Measurements from ENCODE around the gene BIRC2.

BIRC2 gene

GRCh38 chr11:102415304-102415916 is 68.4 kb downstream of the BIRC2 start:
- H3K4me3 ChIP-seq (replicated peaks; ENCODE audit: insufficient read depth, low read length), result no peak overlapping the region
- H3K27ac ChIP-seq (replicated peaks), result no peak overlapping the region
- TF ChIP-seq, protein P1, sequence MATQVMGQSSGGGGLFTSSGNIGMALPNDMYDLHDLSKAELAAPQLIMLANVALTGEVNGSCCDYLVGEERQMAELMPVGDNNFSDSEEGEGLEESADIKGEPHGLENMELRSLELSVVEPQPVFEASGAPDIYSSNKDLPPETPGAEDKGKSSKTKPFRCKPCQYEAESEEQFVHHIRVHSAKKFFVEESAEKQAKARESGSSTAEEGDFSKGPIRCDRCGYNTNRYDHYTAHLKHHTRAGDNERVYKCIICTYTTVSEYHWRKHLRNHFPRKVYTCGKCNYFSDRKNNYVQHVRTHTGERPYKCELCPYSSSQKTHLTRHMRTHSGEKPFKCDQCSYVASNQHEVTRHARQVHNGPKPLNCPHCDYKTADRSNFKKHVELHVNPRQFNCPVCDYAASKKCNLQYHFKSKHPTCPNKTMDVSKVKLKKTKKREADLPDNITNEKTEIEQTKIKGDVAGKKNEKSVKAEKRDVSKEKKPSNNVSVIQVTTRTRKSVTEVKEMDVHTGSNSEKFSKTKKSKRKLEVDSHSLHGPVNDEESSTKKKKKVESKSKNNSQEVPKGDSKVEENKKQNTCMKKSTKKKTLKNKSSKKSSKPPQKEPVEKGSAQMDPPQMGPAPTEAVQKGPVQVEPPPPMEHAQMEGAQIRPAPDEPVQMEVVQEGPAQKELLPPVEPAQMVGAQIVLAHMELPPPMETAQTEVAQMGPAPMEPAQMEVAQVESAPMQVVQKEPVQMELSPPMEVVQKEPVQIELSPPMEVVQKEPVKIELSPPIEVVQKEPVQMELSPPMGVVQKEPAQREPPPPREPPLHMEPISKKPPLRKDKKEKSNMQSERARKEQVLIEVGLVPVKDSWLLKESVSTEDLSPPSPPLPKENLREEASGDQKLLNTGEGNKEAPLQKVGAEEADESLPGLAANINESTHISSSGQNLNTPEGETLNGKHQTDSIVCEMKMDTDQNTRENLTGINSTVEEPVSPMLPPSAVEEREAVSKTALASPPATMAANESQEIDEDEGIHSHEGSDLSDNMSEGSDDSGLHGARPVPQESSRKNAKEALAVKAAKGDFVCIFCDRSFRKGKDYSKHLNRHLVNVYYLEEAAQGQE (IDR thresholded peaks at IDR 0.05; ENCODE audit: insufficient replicate concordance, low read depth), result no peak
- TF ChIP-seq CTCF (IDR thresholded peaks at IDR 0.05; ENCODE audit: insufficient read depth, low read length), result no peak
- no peak for TF ChIP-seq POLR2AphosphoS5 (IDR thresholded peaks at IDR 0.05; ENCODE audit: low read depth)
- TF ChIP-seq GABPA (IDR thresholded peaks at IDR 0.05; ENCODE audit: low read depth), result no peak
- no peak for TF ChIP-seq SPI1 (IDR thresholded peaks at IDR 0.05; ENCODE audit: borderline replicate concordance, low read depth)
- no peak for DNase-seq (ENCODE audit: low read depth in 1 of 2, low spot score in 1 of 2)
- H3K27me3 ChIP-seq (ENCODE audit: insufficient read depth, poor library complexity, severe bottlenecking), result no peaks in the 10 kb centered on the region

DNA sequence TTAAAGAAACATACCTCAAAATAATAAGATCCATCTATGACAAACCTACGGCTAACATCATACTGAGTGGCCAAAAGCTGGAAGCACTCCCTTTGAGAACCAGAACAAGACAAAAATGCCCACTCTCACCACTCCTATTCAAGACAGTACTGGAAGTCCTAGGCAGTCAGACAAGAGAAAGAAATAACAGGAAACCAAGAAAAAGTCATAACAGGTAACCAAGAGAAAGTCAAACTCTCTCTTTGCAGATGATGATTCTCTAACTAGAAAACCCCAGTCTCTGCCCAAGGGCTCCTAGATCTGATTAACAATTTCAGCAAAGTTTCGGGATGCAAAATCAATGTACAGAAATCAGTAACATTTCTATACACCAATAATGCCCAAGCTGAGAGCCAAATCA is 70.0 kb downstream of the BIRC2 start:
- H3K27ac ChIP-seq (replicated peaks), result no peak overlapping the region
- H3K27me3 ChIP-seq (ENCODE audit: insufficient read depth, poor library complexity, severe bottlenecking), result no peaks in the 10 kb centered on the region
- no peak overlapping the region for H3K4me3 ChIP-seq (replicated peaks; ENCODE audit: insufficient read depth, low read length)
- TF ChIP-seq GABPA (IDR thresholded peaks at IDR 0.05; ENCODE audit: low read depth), result no peak
- DNase-seq (ENCODE audit: low read depth in 1 of 2, low spot score in 1 of 2), result no peak

- H3K27me3 ChIP-seq (ENCODE audit: insufficient read depth, poor library complexity, severe bottlenecking), result no peaks in the 10 kb centered on the region
- TF ChIP-seq CTCF (IDR thresholded peaks at IDR 0.05; ENCODE audit: insufficient read depth, low read length) (no peak), SPI1 (IDR thresholded peaks at IDR 0.05; ENCODE audit: borderline replicate concordance, low read depth) (no peak), GABPA (IDR thresholded peaks at IDR 0.05; ENCODE audit: low read depth) (no peak), POLR2AphosphoS5 (IDR thresholded peaks at IDR 0.05; ENCODE audit: low read depth) (no peak)
- TF ChIP-seq, protein P1 (IDR thresholded peaks at IDR 0.05; ENCODE audit: insufficient replicate concordance, low read depth), result no peak
- no peak overlapping the region for H3K27ac ChIP-seq (replicated peaks)
- DNase-seq (ENCODE audit: low read depth in 1 of 2, low spot score in 1 of 2), result no peak
- H3K4me3 ChIP-seq (replicated peaks; ENCODE audit: insufficient read depth, low read length), result no peak overlapping the region
Measured at GRCh38 chr11:102419181-102419580, 72.2 kb downstream of the BIRC2 start.

- Histone ChIP-seq H3K4me3 (replicated peaks; ENCODE audit: insufficient read depth, low read length) (no peak overlapping the region), H3K27ac (replicated peaks) (no peak overlapping the region), H3K27me3 (ENCODE audit: insufficient read depth, poor library complexity, severe bottlenecking) (no peaks in the 10 kb centered on the region)
- TF ChIP-seq, protein P1 (IDR thresholded peaks at IDR 0.05; ENCODE audit: insufficient replicate concordance, low read depth), result no peak
- no peak for TF ChIP-seq CTCF (IDR thresholded peaks at IDR 0.05; ENCODE audit: insufficient read depth, low read length)
- TF ChIP-seq SPI1 (IDR thresholded peaks at IDR 0.05; ENCODE audit: borderline replicate concordance, low read depth), result no peak
- TF ChIP-seq GABPA (IDR thresholded peaks at IDR 0.05; ENCODE audit: low read depth), result no peak
- no peak for TF ChIP-seq POLR2AphosphoS5 (IDR thresholded peaks at IDR 0.05; ENCODE audit: low read depth)
- no peak for DNase-seq (ENCODE audit: low read depth in 1 of 2, low spot score in 1 of 2)
Measured at GRCh38 chr11:102420547-102420946, 73.5 kb downstream of the BIRC2 start.
